HCT116 (cell line): ENCODE results near the gene TRIP10. TPM values are rescaled to one million over a fixed set of nuclear protein-coding genes. Genes with fewer than 3 reads are reported as not detected.

Experiments used
- ATAC-seq: fragments of 200-7000 bp; cut with Tn5 transposase; 2 replicates; pipeline ENCODE4 v1.9.1; 2020; ENCODE audit warnings: mild to moderate bottlenecking, moderate library complexity
- BruUV-seq: library from RNA; stranded (reverse); fragments of 400-500 nt; replicated peaks from 2 replicates; lab custom pipeline; 2021; lab: Mats Ljungman, UMichigan
- CTCF ChIA-PET: fragments of 300-600 bp; sonication (Branson Sonifier 250); formaldehyde crosslinking; loops from one replicate; lab custom pipeline; 2021; ENCODE audit warnings: antibody characterized with exemption; lab: Charles Lee
- POLR2A ChIA-PET: fragments of 300-600, 350-600 bp; sonication (Branson Sonifier 250); formaldehyde crosslinking; loops from one replicate; lab custom pipeline; 2021; ENCODE audit warnings: antibody characterized with exemption; lab: Charles Lee
- RAD21 ChIA-PET, 2 experiments: fragments of 300-600 bp; sonication (Branson Sonifier 250); formaldehyde crosslinking; loops; one replicate each; lab custom pipeline; 2023; ENCODE audit warnings: low total read pairs in 2 of 2; ENCODE audit not compliant: uncharacterized antibody in 2 of 2, unreplicated experiment in 2 of 2, low non-redundant PET in 1 of 2; lab: Charles Lee
- DNase-seq: peaks from one replicate; pipeline ENCODE4 v3.0.0-alpha.2; 2010; ENCODE audit warnings: low read depth, low spot score
- H2AFZ ChIP-seq: fragments of 200-600 bp; shearing (Covaris generic), sonication (generic); 2 replicates; pipeline ENCODE4 v1.6.1; 2017; ENCODE audit warnings: low read depth, mixed run types, mixed read lengths, antibody characterized with exemption, low read length; ENCODE audit not compliant: poor library complexity, severe bottlenecking
- H3K27ac ChIP-seq: 2 replicates; pipeline ENCODE4 v1.5.1; 2012; ENCODE audit warnings: low read depth, low read length
- H3K27me3 ChIP-seq: fragments of 200-600 bp; sonication (generic); 2 replicates; pipeline ENCODE4 v1.6.1; 2016; ENCODE audit warnings: mixed run types, low read length, mixed read lengths; ENCODE audit not compliant: insufficient read depth
- H3K36me3 ChIP-seq, 2 experiments: fragments of 200-500 bp in 1 of 2; fragments of 200-600 bp in 1 of 2; sonication (Bioruptor generic) in 1 of 2; sonication (generic) in 1 of 2; 2 replicates each; pipeline versions ENCODE4 v1.5.1 to v1.6.1; 2014 to 2016; ENCODE audit warnings: low read length in 2 of 2, inconsistent platforms in 1 of 2, mixed read lengths in 1 of 2, mixed run types in 1 of 2; ENCODE audit not compliant: insufficient read depth in 2 of 2, control insufficient read depth in 1 of 2
- H3K4me1 ChIP-seq, 2 experiments: fragments of 200-600 bp in 1 of 2; sonication (generic) in 1 of 2; 2 replicates each; pipeline versions ENCODE4 v1.5.1 to v1.6.1; 2012 to 2017; ENCODE audit warnings: low read length in 2 of 2, inconsistent platforms in 1 of 2, mild to moderate bottlenecking in 1 of 2, mixed read lengths in 1 of 2, mixed run types in 1 of 2, moderate library complexity in 1 of 2; ENCODE audit not compliant: insufficient read depth in 2 of 2, control insufficient read depth in 1 of 2
- H3K4me2 ChIP-seq: fragments of 200-600 bp; sonication (generic); 2 replicates; pipeline ENCODE4 v1.6.1; 2017; ENCODE audit warnings: mixed run types, low read length, mixed read lengths
- H3K4me3 ChIP-seq, 2 experiments: fragments of 200-600 bp in 1 of 2; sonication (generic) in 1 of 2; replicated peaks in 1 of 2; 2 replicates each; pipeline ENCODE4 v1.5.1; 2011 to 2016; ENCODE audit warnings: low read length in 2 of 2, control low read depth in 1 of 2, low read depth in 1 of 2, mild to moderate bottlenecking in 1 of 2, mixed read lengths in 1 of 2, mixed run types in 1 of 2
- H3K79me2 ChIP-seq: fragments of 200-600 bp; sonication (generic); 2 replicates; pipeline ENCODE4 v1.6.1; 2017; ENCODE audit warnings: mild to moderate bottlenecking, mixed run types, low read length, moderate library complexity, mixed read lengths; ENCODE audit not compliant: insufficient read depth
- H3K9ac ChIP-seq: fragments of 200-600 bp; sonication (generic); 2 replicates; pipeline ENCODE4 v1.6.1; 2016; ENCODE audit warnings: low read length, mixed read lengths
- H3K9me2 ChIP-seq: fragments of 200-600 bp; sonication (generic), shearing (Covaris generic); 2 replicates; pipeline ENCODE4 v1.6.1; 2017; ENCODE audit warnings: mixed run types, mild to moderate bottlenecking, moderate library complexity; ENCODE audit not compliant: insufficient read depth
- H3K9me3 ChIP-seq, 2 experiments: fragments of 200-500 bp in 1 of 2; fragments of 200-600 bp in 1 of 2; sonication (Bioruptor generic) in 1 of 2; sonication (generic) in 1 of 2; 2 replicates each; pipeline ENCODE4 v1.6.1; 2014 to 2017; ENCODE audit warnings: low read length in 2 of 2, mixed read lengths in 2 of 2, inconsistent platforms in 1 of 2, low read depth in 1 of 2, mild to moderate bottlenecking in 1 of 2, mixed run types in 1 of 2, moderate library complexity in 1 of 2; ENCODE audit not compliant: control insufficient read depth in 1 of 2, insufficient read depth in 1 of 2
- H4K20me1 ChIP-seq: fragments of 200-600 bp; sonication (generic), shearing (Covaris generic); 2 replicates; pipeline ENCODE4 v1.6.1; 2017; ENCODE audit warnings: mixed run types, mild to moderate bottlenecking, moderate library complexity; ENCODE audit not compliant: insufficient read depth
- CEBPB ChIP-seq: IDR thresholded peaks from 2 replicates; pipeline ENCODE4 v1.6.1; 2012; ENCODE audit warnings: low read depth
- EGR1 ChIP-seq: IDR thresholded peaks from 2 replicates; pipeline ENCODE4 v1.6.1; 2012; ENCODE audit warnings: low read depth
- ELF1 ChIP-seq: IDR thresholded peaks from 2 replicates; pipeline ENCODE4 v1.6.1; 2012; ENCODE audit warnings: low read depth, borderline replicate concordance
- POLR2A ChIP-seq: IDR thresholded peaks from 2 replicates; pipeline ENCODE4 v1.7.0; 2011; ENCODE audit warnings: borderline replicate concordance; ENCODE audit not compliant: insufficient read depth, insufficient read length; ENCODE audit errors: extremely low read depth
- POLR2AphosphoS5 ChIP-seq: IDR thresholded peaks from 2 replicates; pipeline ENCODE4 v1.6.1; 2011; ENCODE audit warnings: mild to moderate bottlenecking, low read depth, low read length, moderate library complexity
- TCF7L2 ChIP-seq: IDR thresholded peaks from 2 replicates; pipeline ENCODE4 v1.7.0; 2011; ENCODE audit warnings: borderline replicate concordance, inconsistent platforms; ENCODE audit not compliant: insufficient read depth, insufficient read length; ENCODE audit errors: extremely low read depth
- intact Hi-C: fragments of 100-400 bp; cut with micrococcal nuclease; formaldehyde crosslinking; loops from 2 replicates; pipeline ENCODE4 v1.10.0; 2022
- total RNA-seq: library from RNA; stranded (reverse); gene quantifications from one replicate; pipeline ENCODE4 v1.2.1, GENCODE V29; 2021; ENCODE audit not compliant: unreplicated experiment
- TF ChIP-seq, protein P1 (sequence below), 3 experiments: fragments of 200-600 bp in 1 of 3; sonication (generic) in 1 of 3; IDR thresholded peaks in 2 of 3; conservative IDR thresholded peaks in 1 of 3; 2 replicates each; pipeline ENCODE4 v1.5.1; 2012 to 2017; ENCODE audit warnings: low read depth in 2 of 3, low read length in 2 of 3, antibody characterized with exemption in 1 of 3, borderline replicate concordance in 1 of 3, control low read depth in 1 of 3, mild to moderate bottlenecking in 1 of 3, mixed read lengths in 1 of 3, mixed run types in 1 of 3, moderate library complexity in 1 of 3; ENCODE audit not compliant: insufficient read depth in 1 of 3
- TF ChIP-seq, protein P2 (sequence below): IDR thresholded peaks from 2 replicates; pipeline ENCODE4 v1.6.1; 2012

The TRIP10 gene
- total RNA-seq, 1 experiment from 2014 or later: 111 TPM

DNA sequence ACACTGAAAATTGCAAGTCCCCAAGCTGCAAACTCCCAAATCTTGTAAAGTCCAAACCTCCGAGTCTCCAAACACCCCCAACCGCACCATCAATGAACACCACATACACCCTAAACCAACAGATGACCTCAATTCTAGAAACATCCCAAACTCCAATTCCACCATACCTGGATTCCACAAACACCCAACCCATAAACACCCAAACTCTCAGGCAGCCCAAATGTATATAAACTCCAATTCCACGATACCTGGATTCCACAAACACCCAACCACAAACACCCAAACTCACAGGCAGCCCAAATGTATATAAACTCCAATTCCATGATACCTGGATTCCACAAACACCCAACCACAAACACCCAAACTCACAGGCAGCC is 19.5 kb upstream of the TRIP10 start (continued):
- TF ChIP-seq, protein P1, sequence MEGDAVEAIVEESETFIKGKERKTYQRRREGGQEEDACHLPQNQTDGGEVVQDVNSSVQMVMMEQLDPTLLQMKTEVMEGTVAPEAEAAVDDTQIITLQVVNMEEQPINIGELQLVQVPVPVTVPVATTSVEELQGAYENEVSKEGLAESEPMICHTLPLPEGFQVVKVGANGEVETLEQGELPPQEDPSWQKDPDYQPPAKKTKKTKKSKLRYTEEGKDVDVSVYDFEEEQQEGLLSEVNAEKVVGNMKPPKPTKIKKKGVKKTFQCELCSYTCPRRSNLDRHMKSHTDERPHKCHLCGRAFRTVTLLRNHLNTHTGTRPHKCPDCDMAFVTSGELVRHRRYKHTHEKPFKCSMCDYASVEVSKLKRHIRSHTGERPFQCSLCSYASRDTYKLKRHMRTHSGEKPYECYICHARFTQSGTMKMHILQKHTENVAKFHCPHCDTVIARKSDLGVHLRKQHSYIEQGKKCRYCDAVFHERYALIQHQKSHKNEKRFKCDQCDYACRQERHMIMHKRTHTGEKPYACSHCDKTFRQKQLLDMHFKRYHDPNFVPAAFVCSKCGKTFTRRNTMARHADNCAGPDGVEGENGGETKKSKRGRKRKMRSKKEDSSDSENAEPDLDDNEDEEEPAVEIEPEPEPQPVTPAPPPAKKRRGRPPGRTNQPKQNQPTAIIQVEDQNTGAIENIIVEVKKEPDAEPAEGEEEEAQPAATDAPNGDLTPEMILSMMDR (IDR thresholded peaks at IDR 0.05 in 2 of 3, conservative IDR thresholded peaks at IDR 0.05 in 1 of 3; ENCODE audit: borderline replicate concordance in 1 of 3, insufficient read depth in 1 of 3, low read depth in 2 of 3, low read length in 2 of 3): no peak
- TF ChIP-seq ELF1: no peak
- TF ChIP-seq, protein P2, sequence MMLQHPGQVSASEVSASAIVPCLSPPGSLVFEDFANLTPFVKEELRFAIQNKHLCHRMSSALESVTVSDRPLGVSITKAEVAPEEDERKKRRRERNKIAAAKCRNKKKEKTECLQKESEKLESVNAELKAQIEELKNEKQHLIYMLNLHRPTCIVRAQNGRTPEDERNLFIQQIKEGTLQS: no peak
- no peak for TF ChIP-seq EGR1
- no peak for TF ChIP-seq TCF7L2
- TF ChIP-seq CEBPB: no peak
- no peak for TF ChIP-seq POLR2A

DNA sequence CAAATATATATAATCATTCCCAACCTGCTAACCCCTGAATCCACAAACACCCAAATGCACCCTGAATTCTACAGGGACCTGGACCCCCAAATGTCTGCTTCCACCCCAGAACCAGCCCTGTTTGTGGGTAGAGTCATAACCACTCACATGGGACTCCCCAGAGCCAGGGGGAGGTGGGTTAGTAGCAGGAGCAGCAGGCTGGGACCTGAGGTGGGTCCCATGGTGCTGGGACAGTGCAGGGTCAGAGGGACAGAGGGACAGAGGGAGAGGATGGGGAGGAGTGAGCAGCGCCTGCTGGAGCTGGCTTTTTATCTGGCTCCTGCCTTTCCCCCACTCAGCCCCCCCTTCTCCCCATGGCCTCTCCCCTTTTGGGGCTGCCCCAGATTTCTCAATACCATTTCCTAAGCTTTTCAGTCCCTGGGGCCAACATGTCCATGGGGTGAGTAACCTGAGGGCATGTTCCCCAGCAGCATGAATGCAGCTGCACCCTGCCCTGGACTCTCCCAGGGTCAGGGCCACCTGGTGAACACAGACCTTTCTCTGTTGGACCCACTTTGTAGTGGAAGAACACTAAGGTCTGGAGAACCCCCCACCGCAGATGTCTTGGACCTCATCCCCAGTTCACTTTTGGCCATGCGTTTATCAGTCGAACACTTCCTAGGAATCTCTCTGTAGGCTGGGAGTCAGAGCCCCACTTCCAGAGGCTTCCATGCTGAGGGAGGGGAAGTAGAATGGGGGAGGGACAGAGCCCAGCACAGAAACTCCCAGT is 18.9 kb upstream of the TRIP10 start, which contains the start of gene C3:
TSS of gene C3 (minus strand) at position 282 of the 769 bp plus-strand sequence. CDS start at position 221, 61 bp downstream.
- H3K4me3 ChIP-seq: no peak within 1 kb of the TSS
- no peaks in the 10 kb centered on the region for H3K27me3 ChIP-seq
- H3K27ac ChIP-seq: no peak within 1 kb of the TSS
- H4K20me1 ChIP-seq: no peaks in the 10 kb centered on the region
- BruUV-seq: no TSS peak
- CTCF ChIA-PET: interaction anchor here (0.7 kb wide), 1 partner anchor 78 kb away, joined by 3 read pairs; no protein-coding TSS in a partner anchor
- intact Hi-C loops: no loop called here
- POLR2A ChIA-PET: no interaction called here
- no peaks in the 10 kb centered on the region for H3K9me2 ChIP-seq
- no peaks in the 10 kb centered on the region for H3K79me2 ChIP-seq
- no peak for ATAC-seq
- H3K4me2 ChIP-seq: no peak within 1 kb of the TSS
- DNase-seq: no peak
- no peaks in the 10 kb centered on the region for H3K9me3 ChIP-seq
- TF ChIP-seq POLR2AphosphoS5: no peak
- TF ChIP-seq POLR2A: no peak
- TF ChIP-seq, all 23 proteins: peak for 0
- RAD21 ChIA-PET: no interaction called here
- no peak within 1 kb of the TSS for H3K9ac ChIP-seq
- no peak within 1 kb of the TSS for H2AFZ ChIP-seq
- H3K36me3 ChIP-seq: no peaks in the 10 kb centered on the region
- H3K4me1 ChIP-seq: peaks cover 13 to 30% of the 10 kb centered on the region in 2 experiments; a peak in 3 of 4 replicates
